ENCODE data around the gene FGD4. TPM values are rescaled to one million over a fixed set of nuclear protein-coding genes. Genes with fewer than 3 reads are reported as not detected.

Gene FGD4
- total RNA-seq, 6 donors from 2014 or later, result 44.0 to 78.6 (median 55.5) TPM

- H3K36me3 ChIP-seq, result no peaks in the 10 kb centered on the region
- no peaks in the 10 kb centered on the region for H3K27me3 ChIP-seq
- no peak overlapping the region for H3K4me3 ChIP-seq
- no peaks in the 10 kb centered on the region for H3K9me3 ChIP-seq
- no peaks in the 10 kb centered on the region for H3K4me1 ChIP-seq
- DNase-seq, result no peak
- no peak overlapping the region for H3K27ac ChIP-seq
- ATAC-seq (ENCODE audit: low FRiP score in 2 of 2), result no peak
- 37 to 81% methylated on average over 2 of the region's 2 CpGs for WGBS, 2 donors
- TF ChIP-seq POLR2AphosphoS5 (IDR thresholded peaks at IDR 0.05) (no peak), EP300 (IDR thresholded peaks at IDR 0.05) (no peak), POLR2A (IDR thresholded peaks at IDR 0.05) (no peak)
- TF ChIP-seq, protein P1, sequence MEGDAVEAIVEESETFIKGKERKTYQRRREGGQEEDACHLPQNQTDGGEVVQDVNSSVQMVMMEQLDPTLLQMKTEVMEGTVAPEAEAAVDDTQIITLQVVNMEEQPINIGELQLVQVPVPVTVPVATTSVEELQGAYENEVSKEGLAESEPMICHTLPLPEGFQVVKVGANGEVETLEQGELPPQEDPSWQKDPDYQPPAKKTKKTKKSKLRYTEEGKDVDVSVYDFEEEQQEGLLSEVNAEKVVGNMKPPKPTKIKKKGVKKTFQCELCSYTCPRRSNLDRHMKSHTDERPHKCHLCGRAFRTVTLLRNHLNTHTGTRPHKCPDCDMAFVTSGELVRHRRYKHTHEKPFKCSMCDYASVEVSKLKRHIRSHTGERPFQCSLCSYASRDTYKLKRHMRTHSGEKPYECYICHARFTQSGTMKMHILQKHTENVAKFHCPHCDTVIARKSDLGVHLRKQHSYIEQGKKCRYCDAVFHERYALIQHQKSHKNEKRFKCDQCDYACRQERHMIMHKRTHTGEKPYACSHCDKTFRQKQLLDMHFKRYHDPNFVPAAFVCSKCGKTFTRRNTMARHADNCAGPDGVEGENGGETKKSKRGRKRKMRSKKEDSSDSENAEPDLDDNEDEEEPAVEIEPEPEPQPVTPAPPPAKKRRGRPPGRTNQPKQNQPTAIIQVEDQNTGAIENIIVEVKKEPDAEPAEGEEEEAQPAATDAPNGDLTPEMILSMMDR (IDR thresholded peaks at IDR 0.05), result no peak
Measured at GRCh38 chr12:32466986-32467711, 67.8 kb downstream of the FGD4 start.

DNA sequence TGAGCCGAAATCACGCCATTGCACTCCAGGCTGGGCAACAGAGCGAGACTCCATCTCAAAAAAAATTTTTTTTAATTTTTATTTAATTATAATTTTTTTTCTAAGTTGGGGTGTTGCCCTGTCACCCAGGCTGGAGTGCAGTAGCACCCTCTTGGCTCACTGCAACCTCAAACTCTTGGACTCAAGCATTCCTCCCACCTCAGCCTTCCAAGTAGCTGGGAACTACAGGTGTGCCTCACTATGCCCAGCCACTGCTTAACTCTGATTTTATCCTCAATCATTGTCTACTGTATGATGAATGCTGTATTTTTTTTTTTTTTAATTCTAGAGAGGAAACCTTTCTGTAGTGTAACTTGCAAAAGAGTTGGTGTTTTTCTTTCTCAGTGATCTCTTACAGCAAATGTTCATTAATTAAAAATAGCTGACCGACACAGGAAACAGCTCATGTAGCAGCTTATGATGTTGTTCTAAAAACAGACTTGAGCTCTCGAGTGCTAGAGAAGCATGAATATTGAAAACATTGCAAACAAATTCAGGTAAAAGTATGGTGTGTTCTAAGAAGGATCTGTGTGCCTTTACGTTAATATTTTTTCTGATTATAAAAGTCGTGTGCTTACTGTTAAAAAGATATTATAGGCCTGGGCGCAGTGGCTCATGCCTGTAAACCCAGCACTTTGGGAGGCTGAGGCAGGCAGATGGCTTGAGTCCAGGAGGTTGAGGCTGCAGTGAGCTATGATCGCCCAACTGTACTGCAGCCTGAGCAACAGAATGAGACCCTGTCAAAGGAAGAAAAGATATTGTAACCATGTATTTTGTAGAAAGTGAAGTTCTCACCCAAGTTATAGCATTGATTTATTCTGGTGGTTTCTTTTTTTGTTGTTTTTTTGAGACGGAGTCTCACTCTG, 68.9 kb downstream of the FGD4 start:
- WGBS, 2 donors, result 60 to 70% methylated on average over 10 of the region's 10 CpGs
- DNase-seq (no peak), ATAC-seq (ENCODE audit: low FRiP score in 2 of 2) (no peak)
- H3K27ac ChIP-seq, result no peak overlapping the region
- TF ChIP-seq, protein P1 (IDR thresholded peaks at IDR 0.05), result no peak
- no peak for TF ChIP-seq POLR2AphosphoS5 (IDR thresholded peaks at IDR 0.05)
- TF ChIP-seq EP300 (IDR thresholded peaks at IDR 0.05), result no peak
- no peak for TF ChIP-seq POLR2A (IDR thresholded peaks at IDR 0.05)
- H3K36me3 ChIP-seq, result no peaks in the 10 kb centered on the region
- no peaks in the 10 kb centered on the region for H3K9me3 ChIP-seq
- no peaks in the 10 kb centered on the region for H3K27me3 ChIP-seq
- no peaks in the 10 kb centered on the region for H3K4me1 ChIP-seq
- H3K4me3 ChIP-seq, result no peak overlapping the region

DNA sequence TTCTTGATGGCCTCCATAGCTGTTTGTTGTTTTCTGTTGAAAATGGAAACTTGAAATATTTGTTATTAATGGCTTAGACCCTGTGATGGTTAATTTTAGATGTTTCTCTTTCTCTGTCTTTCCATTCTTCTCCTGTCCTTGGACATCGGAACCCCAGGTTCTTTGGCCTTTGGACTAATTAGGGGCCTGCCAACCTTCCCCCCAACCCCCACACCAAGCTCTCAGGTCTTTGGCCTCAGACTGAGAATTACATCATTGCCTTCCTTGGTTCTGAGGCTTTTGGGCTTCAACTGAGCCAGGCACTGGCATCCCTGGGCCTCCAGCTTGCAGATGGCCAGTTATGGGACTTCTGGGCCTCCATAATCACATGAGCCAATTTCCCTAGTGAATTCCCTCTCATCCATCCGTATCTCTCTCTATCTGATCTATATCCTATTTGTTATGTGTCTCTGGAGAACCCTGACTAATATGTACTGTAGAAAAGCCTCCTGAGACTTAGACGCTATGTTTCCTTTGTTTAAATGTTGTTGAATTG, 71.6 kb downstream of the FGD4 start:
- DNase-seq, result no peak
- Histone ChIP-seq H3K27me3 (no peaks in the 10 kb centered on the region), H3K27ac (no peak overlapping the region), H3K4me3 (no peak overlapping the region), H3K9me3 (no peaks in the 10 kb centered on the region), H3K36me3 (no peaks in the 10 kb centered on the region), H3K4me1 (peaks cover 0 to 2% (median 0%) of the 10 kb centered on the region in 4 donors)
- ATAC-seq (ENCODE audit: low FRiP score in 2 of 2), result no peak
- WGBS, 2 donors, result 97 to 99% methylated on average over 3 of the region's 3 CpGs
- no peak for TF ChIP-seq POLR2AphosphoS5 (IDR thresholded peaks at IDR 0.05)
- no peak for TF ChIP-seq POLR2A (IDR thresholded peaks at IDR 0.05)
- TF ChIP-seq, protein P1 (IDR thresholded peaks at IDR 0.05), result no peak
- no peak for TF ChIP-seq EP300 (IDR thresholded peaks at IDR 0.05)

DNA sequence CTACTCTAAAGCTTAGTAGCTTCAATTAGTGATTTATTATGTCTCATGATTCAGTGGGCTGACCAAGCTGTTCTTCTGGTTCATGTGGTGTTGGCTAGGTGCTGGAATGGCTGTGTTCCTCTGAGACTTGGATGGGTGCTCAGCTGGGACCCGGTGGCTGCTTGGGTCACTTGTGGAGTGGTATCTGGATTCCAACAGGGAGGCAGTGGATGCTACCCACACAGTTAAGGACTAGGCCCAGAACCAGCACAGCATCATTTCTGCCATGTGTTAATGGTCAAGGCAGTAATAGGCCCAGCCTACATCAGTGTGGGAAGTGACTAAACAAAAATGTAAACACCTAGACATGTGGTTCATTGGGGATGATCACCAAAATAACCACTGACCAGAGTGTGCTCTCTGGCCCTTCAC, 72.2 kb downstream of the FGD4 start:
- no peak overlapping the region for H3K4me3 ChIP-seq
- H3K9me3 ChIP-seq, result no peaks in the 10 kb centered on the region
- no peak overlapping the region for H3K27ac ChIP-seq
- peaks cover 0 to 6% (median 2%) of the 10 kb centered on the region in 4 donors for H3K4me1 ChIP-seq
- H3K27me3 ChIP-seq, result no peaks in the 10 kb centered on the region
- ATAC-seq (ENCODE audit: low FRiP score in 2 of 2) (no peak), DNase-seq (no peak)
- 80 to 95% methylated on average over 1 of the region's 1 CpG for WGBS, 2 donors
- H3K36me3 ChIP-seq, result no peaks in the 10 kb centered on the region
- no peak for TF ChIP-seq POLR2A (IDR thresholded peaks at IDR 0.05)
- TF ChIP-seq, protein P1 (IDR thresholded peaks at IDR 0.05), result no peak
- TF ChIP-seq EP300 (IDR thresholded peaks at IDR 0.05), result no peak
- TF ChIP-seq POLR2AphosphoS5 (IDR thresholded peaks at IDR 0.05), result no peak
